GM19397 (cell line): ENCODE data around the gene PHF10.
"Not testable (repeated sequence)": the region's sequence is repeated elsewhere in the genome, so short reads cannot be mapped to it uniquely, and the experiment has no call there.

ENCODE experiments used
- ATAC-seq: cut with Tn5 transposase; IDR thresholded peaks from one replicate; pipeline ENCODE4 v1.9.1; 2021; ENCODE audit warnings: mild to moderate bottlenecking, moderate library complexity; ENCODE audit not compliant: unreplicated experiment

PHF10 gene

DNA sequence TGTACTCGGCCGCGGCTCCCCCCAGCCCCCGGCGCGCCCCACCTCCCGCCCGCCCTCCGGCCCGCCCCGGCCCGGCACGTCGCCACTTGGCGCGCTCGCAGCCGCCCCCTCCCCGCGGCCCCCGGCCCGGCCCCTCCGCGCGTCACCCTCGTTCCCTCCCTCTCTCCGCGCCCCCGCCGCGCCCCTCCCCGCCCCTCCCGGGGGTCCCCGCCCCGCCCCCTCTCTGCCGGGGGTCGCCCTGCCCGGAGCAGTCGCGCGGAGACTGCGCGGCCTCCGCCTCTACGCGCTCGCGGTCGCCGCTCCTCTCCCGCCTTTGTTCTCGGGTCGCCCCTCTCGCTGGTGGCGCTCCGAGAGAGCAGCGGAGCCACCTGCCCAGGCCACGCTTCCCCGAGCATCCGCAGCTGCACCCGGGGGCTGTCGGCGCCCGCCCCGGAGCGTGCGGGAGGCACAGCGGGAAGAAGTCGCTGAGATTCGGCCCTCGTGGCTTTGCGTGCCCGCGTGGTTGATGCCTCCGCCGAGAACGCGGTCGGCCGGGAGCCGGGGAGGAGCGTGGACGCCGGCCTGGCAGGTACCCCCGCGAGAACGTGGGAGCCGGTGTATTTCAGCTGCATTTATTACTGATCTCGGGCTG is at the start of gene PHF10:
TSS of gene PHF10 (minus strand) at position 7 of the 631 bp plus-strand sequence. CDS start 569 bp downstream, outside the sequence.
- ATAC-seq = peak; percentile 58

DNA sequence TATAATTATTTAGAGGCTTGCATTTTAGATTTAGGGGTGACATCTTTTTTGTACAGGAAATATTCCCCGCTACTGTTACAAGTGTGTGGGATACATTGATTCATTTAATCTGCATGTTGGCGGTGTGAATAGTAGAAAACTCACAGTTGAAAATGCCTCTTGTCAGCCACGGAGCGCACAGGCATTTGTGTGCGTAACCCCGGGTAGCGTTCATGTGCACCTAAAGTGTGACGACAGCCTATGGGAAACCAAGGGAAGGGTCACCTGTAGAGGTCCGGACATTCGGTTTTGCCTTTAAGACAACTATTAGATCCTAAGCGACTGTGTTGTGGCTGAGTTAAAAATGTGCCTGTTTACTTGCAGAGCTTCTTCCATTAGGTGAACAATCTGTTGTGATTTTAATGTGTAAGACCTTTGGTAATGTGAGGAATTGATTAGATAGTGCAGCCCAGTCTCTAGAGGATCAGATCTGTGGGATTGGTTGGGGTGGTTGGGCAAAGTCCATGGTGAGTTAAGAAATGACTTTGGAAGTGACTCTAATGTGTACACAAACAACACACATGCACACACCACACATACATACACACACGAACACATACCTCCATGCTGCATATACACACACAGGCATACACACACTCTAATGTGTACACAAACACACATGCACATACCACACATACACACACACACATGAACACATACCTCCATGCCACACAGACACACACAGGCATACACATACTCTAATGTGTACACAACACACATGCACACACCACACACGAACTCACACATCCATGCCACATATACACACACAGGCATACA is 42.8 kb upstream of the PHF10 start:
- ATAC-seq = no peak

DNA sequence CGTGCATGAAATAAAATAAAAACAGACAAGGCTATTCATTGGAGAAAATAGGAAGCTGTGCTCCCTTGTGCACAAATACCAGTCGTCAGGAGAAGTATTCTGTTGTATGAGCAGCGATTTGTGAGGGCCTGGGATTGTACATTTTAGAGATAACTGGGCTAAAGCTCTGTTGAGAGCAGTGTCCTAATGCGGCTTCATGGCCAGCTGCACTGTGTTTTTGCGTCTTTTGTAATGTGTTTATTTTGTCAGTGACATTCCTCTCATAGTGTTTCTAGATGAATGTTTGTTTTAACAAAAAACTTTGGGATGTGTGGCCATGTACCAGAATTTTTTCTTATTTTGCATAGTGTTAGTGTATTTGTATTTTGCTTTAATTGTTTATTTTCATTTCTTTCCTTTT is 41.9 kb upstream of the PHF10 start:
- no peak for ATAC-seq

GRCh38 chr6:169765789-169766188 is 41.5 kb upstream of the PHF10 start:
- not testable (repeated sequence) for ATAC-seq

DNA sequence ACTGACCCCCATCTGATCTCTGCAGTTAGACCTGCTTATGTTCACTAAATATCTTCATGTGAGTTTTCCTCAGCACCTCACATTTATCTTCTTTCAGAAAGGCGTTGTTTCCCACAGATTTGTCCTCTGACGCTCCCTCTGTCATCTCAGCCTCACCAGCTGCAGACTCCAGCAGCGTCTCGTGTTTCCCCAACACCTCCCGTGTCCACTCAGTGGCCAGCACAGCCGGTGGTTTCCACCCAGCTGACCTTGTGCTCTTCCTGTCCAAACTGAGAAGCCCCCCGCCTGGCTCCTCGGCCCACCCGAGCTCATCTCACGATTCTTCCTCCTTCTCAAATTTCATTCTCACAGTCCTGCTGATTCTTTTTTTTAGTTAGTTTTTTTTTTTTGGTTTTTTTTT is 39.6 kb upstream of the PHF10 start:
- no peak for ATAC-seq

GRCh38 chr6:169763308-169763707 is 39.0 kb upstream of the PHF10 start:
- no peak for ATAC-seq

DNA sequence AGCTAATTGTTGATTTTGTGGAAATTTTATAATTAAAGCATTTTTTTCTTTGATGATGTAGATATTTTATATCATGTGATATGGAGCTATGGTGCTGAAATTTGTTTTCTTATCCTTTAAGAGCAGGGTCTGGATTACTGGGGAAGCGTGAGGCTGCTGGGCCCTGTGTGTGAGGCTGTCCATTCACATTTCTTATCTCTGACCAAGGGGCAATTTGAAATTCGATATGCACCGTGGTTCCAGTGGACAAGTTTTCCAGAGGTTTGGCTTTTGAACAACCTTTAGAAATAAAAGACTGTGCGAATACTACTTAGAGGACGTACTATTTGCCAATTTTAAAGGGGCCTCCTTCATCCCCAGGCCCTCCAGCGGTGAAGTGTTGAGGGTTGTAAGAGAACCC is 30.9 kb upstream of the PHF10 start:
- no peak for ATAC-seq

- ATAC-seq = no peak
These were observed 27.8 kb upstream of the PHF10 start for GRCh38 chr6:169752074-169752623.

DNA sequence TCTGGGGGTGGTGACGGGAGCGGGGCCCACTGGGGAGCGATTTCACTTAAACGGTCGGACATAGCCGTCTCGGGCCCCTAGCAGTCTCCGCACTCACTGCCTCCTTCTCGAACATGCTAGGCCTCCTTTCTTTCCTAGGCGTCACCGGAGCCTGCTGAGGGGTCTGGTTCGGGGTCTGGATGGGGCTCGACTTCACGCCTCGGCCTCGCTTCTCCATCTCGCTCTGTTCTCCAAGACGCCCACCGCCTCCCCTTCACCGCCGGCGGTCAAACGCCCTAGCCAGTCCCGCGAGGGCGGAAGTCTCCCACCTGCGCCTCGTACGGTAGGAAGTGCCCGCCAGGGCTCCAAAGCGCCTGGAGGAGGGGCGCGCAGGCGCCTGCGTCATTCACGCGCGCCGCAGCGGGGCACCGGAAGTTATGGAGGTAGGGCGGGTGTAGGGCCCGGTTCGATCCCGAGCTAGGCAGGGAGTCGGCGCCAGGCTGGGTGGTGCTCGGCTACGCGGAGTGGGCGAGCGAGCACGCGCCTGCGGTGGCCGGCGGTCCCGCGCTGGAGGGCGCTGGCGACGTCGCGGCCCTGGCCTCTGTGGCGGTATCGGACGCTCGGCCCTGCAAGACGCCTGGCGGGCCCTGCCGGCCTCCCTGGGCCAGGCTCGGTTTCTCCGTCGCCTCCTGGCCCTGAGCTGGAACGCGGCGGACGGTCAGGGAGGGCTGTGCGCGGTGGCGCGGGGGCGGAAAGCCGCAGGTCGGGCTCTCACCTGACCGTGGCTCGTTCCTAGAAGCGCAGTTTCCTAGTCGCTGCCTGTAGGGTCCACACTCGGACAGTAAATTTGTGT is 27.2 kb upstream of the PHF10 start, which contains the start of the genes DYNLT2 and ERMARD:
TSS of gene DYNLT2 (minus strand) at position 331 of the 832 bp plus-strand sequence. CDS start at position 217, 114 bp downstream.
TSS of gene ERMARD (plus strand) at position 381 of the 832 bp plus-strand sequence. CDS start at position 417, 36 bp downstream.
- peak; percentile 97 for ATAC-seq

DNA sequence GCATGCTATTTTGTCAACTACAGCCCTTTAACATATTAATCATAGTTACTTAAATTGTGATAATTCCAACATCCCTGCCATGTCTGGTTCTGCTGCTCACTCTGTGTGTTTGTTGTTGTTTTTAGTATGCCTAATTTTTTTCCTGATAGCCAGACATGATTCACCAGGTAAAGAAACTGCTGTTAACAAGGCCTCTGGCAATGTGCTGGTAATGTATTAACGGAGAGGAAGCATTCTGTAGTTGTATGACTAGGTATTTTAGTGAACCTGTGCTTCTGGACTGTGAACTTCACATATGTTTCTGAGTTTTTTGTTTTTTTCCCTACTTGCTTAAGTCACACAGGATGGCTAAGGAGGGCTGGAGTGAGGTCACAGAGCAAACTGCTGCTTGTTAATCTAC is 22.3 kb upstream of the PHF10 start:
- no peak for ATAC-seq

GRCh38 chr6:169745405-169745804 is 21.1 kb upstream of the PHF10 start:
- ATAC-seq = no peak

DNA sequence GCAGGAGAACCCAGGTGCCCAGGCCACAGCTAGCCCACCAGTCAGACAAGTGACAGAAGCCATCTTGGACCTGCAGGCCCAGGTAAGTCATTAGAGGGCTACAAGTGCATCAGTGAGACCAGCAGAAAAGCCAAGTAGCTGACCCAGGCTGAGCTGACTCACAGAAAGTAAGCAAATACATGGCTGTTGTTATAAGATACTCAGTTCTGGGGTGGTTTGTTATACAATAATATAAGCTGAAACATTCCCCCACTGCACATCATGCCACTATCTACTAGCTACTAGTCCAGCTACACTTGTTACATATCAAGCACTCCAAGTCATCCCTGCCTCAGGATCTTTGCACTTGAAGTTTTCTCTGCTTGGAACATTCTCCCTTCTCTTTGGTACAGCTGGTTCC is 17.0 kb upstream of the PHF10 start:
- no peak for ATAC-seq

DNA sequence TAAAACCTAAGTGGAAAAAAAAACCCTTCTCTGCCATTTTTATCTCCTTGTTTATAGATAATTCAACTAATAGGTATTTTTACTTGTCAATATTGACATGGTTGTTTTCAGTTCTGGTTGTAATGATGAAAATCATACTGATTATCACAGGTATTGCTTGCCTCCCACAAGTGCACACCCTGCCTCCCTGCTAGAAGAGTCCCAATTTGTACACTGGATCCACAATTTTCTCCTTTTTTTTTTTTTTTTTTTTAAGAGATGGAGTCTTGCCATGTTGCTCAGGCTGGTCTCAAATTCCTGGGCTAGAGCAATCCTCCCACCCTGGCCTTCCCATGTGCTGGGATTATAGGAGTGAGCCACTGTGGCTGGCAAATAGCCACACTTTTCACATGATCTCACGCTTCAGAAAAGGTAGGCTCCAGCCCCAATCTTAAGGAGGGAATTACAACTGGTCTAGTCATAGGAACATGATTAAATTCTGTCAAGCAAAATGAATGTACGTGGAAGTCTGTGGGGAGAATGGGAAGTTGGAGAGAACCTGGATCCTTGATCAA is 14.8 kb upstream of the PHF10 start:
- no peak for ATAC-seq

DNA sequence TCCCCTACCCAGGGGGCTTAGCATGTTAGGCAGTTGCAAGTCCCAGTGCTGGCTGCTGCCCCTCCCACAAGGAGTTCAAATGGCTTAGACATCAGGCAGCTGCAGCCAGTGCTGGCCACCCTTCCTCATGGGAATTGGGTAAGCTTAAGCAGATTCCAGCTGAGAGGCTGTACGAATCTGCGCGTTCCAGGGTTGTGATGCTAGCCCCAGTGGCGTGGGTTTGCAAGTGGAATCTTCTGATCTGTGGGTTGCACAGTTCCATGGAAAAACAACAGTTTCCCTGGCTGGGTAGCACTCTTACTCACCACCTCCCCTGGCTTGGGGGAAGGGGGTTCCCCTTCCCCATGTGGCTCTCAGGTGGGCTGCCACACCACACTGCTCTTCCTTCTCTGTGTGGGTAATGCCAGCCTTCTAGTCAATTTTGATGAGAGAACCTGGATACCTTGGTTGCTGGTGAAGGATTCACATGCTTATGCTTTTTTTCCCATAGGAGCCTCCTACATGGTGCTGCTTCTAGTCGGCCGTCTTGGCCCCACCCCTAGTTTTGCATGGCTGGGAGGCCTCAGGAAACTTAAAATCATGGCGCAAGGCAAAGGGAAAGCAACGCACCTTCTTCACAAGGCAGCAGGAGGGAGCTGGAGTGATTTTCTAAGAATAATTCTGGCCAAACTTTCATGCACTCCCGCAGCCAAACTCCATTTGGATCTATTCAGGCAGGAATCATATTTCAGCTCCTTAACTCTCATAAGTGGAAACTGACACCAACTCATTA is 14.1 kb upstream of the PHF10 start:
- ATAC-seq = no peak

DNA sequence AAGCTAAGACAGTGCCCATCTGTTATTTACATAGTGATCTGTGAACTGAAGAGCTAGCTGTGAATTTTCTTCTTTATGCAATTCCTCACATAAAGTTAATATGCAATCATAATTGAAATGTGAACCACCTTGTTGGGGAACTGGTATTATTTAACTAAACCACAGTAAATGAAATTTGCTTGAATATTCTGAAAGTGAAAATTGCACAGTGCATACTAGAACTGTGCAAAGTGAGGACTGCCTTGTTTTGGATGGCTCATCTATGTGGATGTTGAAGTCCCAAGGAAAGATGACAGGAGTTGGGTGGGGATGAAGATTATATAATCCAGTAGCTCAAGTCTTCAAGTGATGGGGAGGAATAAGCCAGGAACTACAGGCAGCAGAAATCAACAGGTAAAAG is 5.7 kb upstream of the PHF10 start:
- no peak for ATAC-seq

DNA sequence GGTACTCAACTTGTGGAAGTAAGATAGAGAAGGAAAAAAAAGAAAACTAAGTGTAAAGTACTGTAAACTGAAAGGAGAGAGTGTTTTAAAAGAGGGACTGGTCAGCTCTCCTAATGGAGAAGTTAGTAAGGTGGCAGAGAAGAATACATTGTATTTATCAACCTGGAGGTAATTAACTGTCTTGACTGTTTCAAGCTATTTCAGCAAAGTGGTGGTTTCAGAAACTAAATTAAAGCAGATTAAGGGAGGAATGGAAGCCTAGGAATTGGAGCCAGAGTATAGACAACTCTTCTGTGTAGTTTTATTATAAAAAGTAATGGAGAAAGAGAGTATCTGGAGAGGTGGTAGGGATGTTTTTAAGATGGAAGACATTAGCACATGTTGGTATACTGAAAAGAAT is 2.7 kb upstream of the PHF10 start:
- no peak for ATAC-seq

- ATAC-seq = no peak
These were observed 1.7 kb upstream of the PHF10 start for GRCh38 chr6:169726049-169726400.

GRCh38 chr6:169725125-169726048 is 1.1 kb upstream of the PHF10 start:
- ATAC-seq = no peak

GRCh38 chr6:169723991-169724493 is 258 bp downstream of the PHF10 start:
- peak; percentile 38 for ATAC-seq
